ENCODE data around the gene BLZF1.

Gene BLZF1

GRCh38 chr1:169426174-169426705 lies 58.2 kb downstream of the BLZF1 start:
- no peak for TF ChIP-seq CTCF (IDR thresholded peaks at IDR 0.05; ENCODE audit: extremely low read depth, missing control alignments)
- no peak for DNase-seq (ENCODE audit: low spot score)

GRCh38 chr1:169427081-169427641 lies 59.2 kb downstream of the BLZF1 start, which contains the start of gene CCDC181:
Gene CCDC181 (minus strand): TSS chr1:169427474. CDS start chr1:169424927, 2,547 bp downstream.
- DNase-seq (ENCODE audit: low spot score), result peak; percentile 63
- TF ChIP-seq CTCF (IDR thresholded peaks at IDR 0.05; ENCODE audit: extremely low read depth, missing control alignments), result no peak

All from GM20000 (cell line).